PC-9 (cell line): Measurements from ENCODE around the gene STAB1. TPM values are rescaled to one million over a fixed set of nuclear protein-coding genes. Genes with fewer than 3 reads are reported as not detected.

ENCODE experiments used
- BruUV-seq: library from RNA; stranded (reverse); fragments of 400-500 nt; replicated peaks from 2 replicates; lab custom pipeline; 2021; lab: Mats Ljungman, UMichigan
- CTCF ChIA-PET: fragments of 300-600 bp; sonication (Branson Sonifier 250); formaldehyde crosslinking; loops from one replicate; lab custom pipeline; 2022; ENCODE audit warnings: antibody characterized with exemption; lab: Charles Lee
- POLR2A ChIA-PET: fragments of 300-600 bp; sonication (Branson Sonifier 250); formaldehyde crosslinking; loops from one replicate; lab custom pipeline; 2022; ENCODE audit warnings: antibody characterized with exemption; ENCODE audit not compliant: unreplicated experiment; lab: Charles Lee
- DNase-seq, 2 experiments: peaks; one replicate each; pipeline versions ENCODE4 v3.0.0 to v3.0.0-alpha.2; 2015 to 2022; ENCODE audit warnings: mixed read lengths in 1 of 2
- H2AFZ ChIP-seq: fragments of 200-600 bp; sonication (generic); 2 replicates; pipeline ENCODE4 v1.8.1; 2017; ENCODE audit warnings: antibody characterized with exemption
- H3F3A ChIP-seq: fragments of 200-600 bp; sonication (generic); 2 replicates; pipeline ENCODE4 v1.8.1; 2017; ENCODE audit warnings: antibody characterized with exemption, mild to moderate bottlenecking, low read depth; ENCODE audit not compliant: insufficient read depth
- H3K27ac ChIP-seq: fragments of 200-600 bp; sonication (generic); 2 replicates; pipeline ENCODE4 v1.6.1; 2016; ENCODE audit warnings: mixed run types
- H3K27me3 ChIP-seq: fragments of 200-600 bp; sonication (generic); 2 replicates; pipeline ENCODE4 v1.6.1; 2016; ENCODE audit warnings: low read depth, mixed run types; ENCODE audit not compliant: insufficient read depth
- H3K36me3 ChIP-seq: fragments of 200-600 bp; sonication (generic); 2 replicates; pipeline ENCODE4 v1.6.1; 2016; ENCODE audit warnings: low read depth, mixed run types
- H3K4me1 ChIP-seq: fragments of 200-600 bp; sonication (generic); replicated peaks from 2 replicates; pipeline ENCODE4 v1.6.1; 2016; ENCODE audit warnings: mixed run types; ENCODE audit not compliant: insufficient read depth
- H3K4me2 ChIP-seq: fragments of 200-600 bp; sonication (generic); 2 replicates; pipeline ENCODE4 v1.6.1; 2017; ENCODE audit warnings: mixed run types
- H3K4me3 ChIP-seq: fragments of 200-600 bp; sonication (generic); 2 replicates; pipeline ENCODE4 v1.6.1; 2016; ENCODE audit warnings: mixed run types
- H3K79me2 ChIP-seq: fragments of 200-600 bp; sonication (generic); 2 replicates; pipeline ENCODE4 v1.6.1; 2017; ENCODE audit warnings: low read depth, mixed run types
- H3K9me2 ChIP-seq: fragments of 200-600 bp; sonication (generic); 2 replicates; pipeline ENCODE4 v1.8.1; 2017; ENCODE audit warnings: mild to moderate bottlenecking; ENCODE audit not compliant: insufficient read depth
- H3K9me3 ChIP-seq: fragments of 200-600 bp; sonication (generic); 2 replicates; pipeline ENCODE4 v1.8.1; 2016; ENCODE audit warnings: low read depth; ENCODE audit not compliant: insufficient read depth
- H4K20me1 ChIP-seq: fragments of 200-600 bp; sonication (generic); 2 replicates; pipeline ENCODE4 v1.8.1; 2017; ENCODE audit not compliant: insufficient read depth
- CTCF ChIP-seq: fragments of 200-600 bp; sonication (generic); conservative IDR thresholded peaks from 2 replicates; pipeline ENCODE4 v1.6.1; 2017; ENCODE audit warnings: mixed run types, antibody characterized with exemption, mild to moderate bottlenecking, moderate library complexity
- EZH2 ChIP-seq: fragments of 200-600 bp; sonication (generic); IDR thresholded peaks from 2 replicates; pipeline ENCODE4 v1.8.0; 2017; ENCODE audit warnings: antibody characterized with exemption, low read depth
- intact Hi-C: fragments of 100-400 bp; cut with micrococcal nuclease; formaldehyde crosslinking; loops from one replicate; pipeline ENCODE4 v1.10.0; 2022; ENCODE audit not compliant: unreplicated experiment
- total RNA-seq: library from RNA; stranded (reverse); gene quantifications from 2 replicates; pipeline ENCODE4 v1.2.3, GENCODE V29; 2021

Gene STAB1
- total RNA-seq, 1 experiment from 2014 or later, result 0.04 TPM

- Histone ChIP-seq H3K9me2 (no peaks in the 10 kb centered on the region), H3K9me3 (no peaks in the 10 kb centered on the region), H3K4me1 (peaks cover 37% of the 10 kb centered on the region), H3F3A (peaks cover 16% of the 10 kb centered on the region; the same call in 1 of the 2 replicates), H3K36me3 (no peaks in the 10 kb centered on the region), H3K27me3 (no peaks in the 10 kb centered on the region), H2AFZ (no peak overlapping the region), H4K20me1 (no peaks in the 10 kb centered on the region), H3K79me2 (no peaks in the 10 kb centered on the region), H3K4me3 (no peak overlapping the region), H3K4me2 (peak overlapping the region; percentile 40; the same call in 1 of the 2 replicates), H3K27ac (no peak overlapping the region)
- no TSS peak for BruUV-seq
- intact Hi-C loops, result loop anchor here (1.0 to 5.0 kb wide), 2 partner anchors 220 to 233 kb away; no protein-coding TSS in a partner anchor
- DNase-seq, result no peak
- POLR2A ChIA-PET, result no interaction called here
- TF ChIP-seq CTCF, result no peak
- TF ChIP-seq EZH2, result no peak
- CTCF ChIA-PET, result no interaction called here
Measured at GRCh38 chr3:52450489-52451236, 44.5 kb upstream of the STAB1 start.

GRCh38 chr3:52451237-52452083 lies 43.7 kb upstream of the STAB1 start:
- intact Hi-C loops, result loop anchor here (5.0 kb wide), 1 partner anchor 234 kb away; no protein-coding TSS in a partner anchor
- no peak overlapping the region for H2AFZ ChIP-seq
- no peaks in the 10 kb centered on the region for H4K20me1 ChIP-seq
- ChIA-PET CTCF (no interaction called here), POLR2A (no interaction called here)
- no peak overlapping the region for H3K4me2 ChIP-seq
- H3K9me2 ChIP-seq, result no peaks in the 10 kb centered on the region
- peaks cover 6% of the 10 kb centered on the region; the same call in 1 of the 2 replicates for H3K79me2 ChIP-seq
- TF ChIP-seq CTCF (no peak), EZH2 (no peak)
- no peak for DNase-seq
- H3K27ac ChIP-seq, result no peak overlapping the region
- no peaks in the 10 kb centered on the region for H3K27me3 ChIP-seq
- no peaks in the 10 kb centered on the region for H3K36me3 ChIP-seq
- peaks cover 16% of the 10 kb centered on the region; the same call in 1 of the 2 replicates for H3F3A ChIP-seq
- H3K9me3 ChIP-seq, result no peaks in the 10 kb centered on the region
- peaks cover 37% of the 10 kb centered on the region for H3K4me1 ChIP-seq
- no TSS peak for BruUV-seq
- no peak overlapping the region for H3K4me3 ChIP-seq

GRCh38 chr3:52452126-52452525 lies 43.0 kb upstream of the STAB1 start:
- Histone ChIP-seq H3K4me2 (no peak overlapping the region), H2AFZ (no peak overlapping the region), H3F3A (peaks cover 16% of the 10 kb centered on the region; the same call in 1 of the 2 replicates), H4K20me1 (no peaks in the 10 kb centered on the region), H3K4me1 (peaks cover 37% of the 10 kb centered on the region), H3K27me3 (no peaks in the 10 kb centered on the region), H3K27ac (no peak overlapping the region), H3K9me3 (no peaks in the 10 kb centered on the region), H3K79me2 (peaks cover 8% of the 10 kb centered on the region; the same call in 1 of the 2 replicates), H3K9me2 (no peaks in the 10 kb centered on the region), H3K4me3 (no peak overlapping the region), H3K36me3 (no peaks in the 10 kb centered on the region)
- POLR2A ChIA-PET, result no interaction called here
- TF ChIP-seq EZH2 (no peak), CTCF (no peak)
- no TSS peak for BruUV-seq
- no peak for DNase-seq
- intact Hi-C loops, result loop anchor here (5.0 kb wide), 1 partner anchor 235 kb away; no protein-coding TSS in a partner anchor
- CTCF ChIA-PET, result no interaction called here
